ENCODE results near the gene CEPT1. TPM values are rescaled to one million over a fixed set of nuclear protein-coding genes. Genes with fewer than 3 reads are reported as not detected.

The CEPT1 gene
- total RNA-seq, 1 experiment from 2014 or later, result 34.2 TPM

DNA sequence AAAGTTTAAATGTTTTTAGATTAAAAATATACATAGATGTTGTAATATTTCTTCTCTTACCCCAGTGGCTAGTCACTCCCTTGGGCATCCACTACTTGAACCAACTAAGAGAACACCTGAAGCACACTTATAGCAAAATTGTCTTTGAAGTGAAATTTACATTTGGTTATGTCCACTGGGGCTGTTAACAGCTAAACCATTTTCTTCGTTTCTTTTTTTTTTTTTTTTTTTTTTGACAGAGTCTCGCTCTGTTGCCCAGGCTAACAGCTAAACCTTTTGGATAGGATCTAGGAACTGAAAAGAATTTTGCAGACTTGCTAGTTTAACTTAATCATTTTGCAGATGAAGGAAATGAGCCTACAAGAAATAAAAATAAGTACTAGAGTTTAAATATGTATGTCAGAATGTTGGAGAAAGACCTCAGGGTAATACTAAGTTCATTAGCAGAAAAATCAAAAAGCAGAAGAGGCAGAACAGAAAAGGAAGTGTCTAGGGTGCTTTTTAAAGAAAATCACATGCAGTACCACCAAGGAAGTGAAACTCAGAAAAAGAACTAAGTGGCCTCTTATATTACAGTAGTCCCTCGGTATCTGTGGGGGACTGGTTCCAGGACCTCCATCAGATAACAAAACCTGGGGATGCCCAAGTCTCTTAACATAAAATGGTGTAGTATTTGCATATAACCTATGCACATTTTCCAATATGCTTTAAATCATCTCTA is 11.9 kb upstream of the CEPT1 start:
- CTCF ChIA-PET, result interaction anchor here (0.6 kb wide), 1 partner anchor 136 kb away, joined by 3 read pairs; no protein-coding TSS in a partner anchor
- intact Hi-C loops (cut with micrococcal nuclease), result no loop called here

More for the DNA sequence above, 11.9 kb upstream of the CEPT1 start:
- Histone ChIP-seq H4K20me1 (ENCODE audit: insufficient read depth) (no peaks in the 10 kb centered on the region), H3K4me3 (replicated peaks in 1 of 2; ENCODE audit: low read depth in 1 of 2, low read length in 2 of 2) (no peak overlapping the region), H3K9me3 (ENCODE audit: control insufficient read depth in 1 of 2, insufficient read depth in 1 of 2, low read depth in 1 of 2, low read length in 2 of 2) (no peaks in the 10 kb centered on the region), H3K79me2 (ENCODE audit: insufficient read depth, low read length) (no peaks in the 10 kb centered on the region), H3K36me3 (ENCODE audit: control insufficient read depth in 1 of 2, insufficient read depth in 2 of 2, low read length in 2 of 2) (peaks cover 5 to 17% of the 10 kb centered on the region in 2 experiments; a peak in 2 of 4 replicates), H3K4me1 (ENCODE audit: control insufficient read depth in 1 of 2, insufficient read depth in 2 of 2, low read length in 2 of 2) (no peaks in the 10 kb centered on the region), H3K4me2 (ENCODE audit: low read length) (no peak overlapping the region), H3K9ac (ENCODE audit: low read length) (no peak overlapping the region), H2AFZ (ENCODE audit: low read depth, low read length, poor library complexity, severe bottlenecking) (no peak overlapping the region), H3K27ac (ENCODE audit: low read depth, low read length) (no peak overlapping the region), H3K9me2 (ENCODE audit: insufficient read depth) (no peaks in the 10 kb centered on the region), H3K27me3 (ENCODE audit: insufficient read depth, low read length) (no peaks in the 10 kb centered on the region)
- DNase-seq (ENCODE audit: low read depth, low spot score), result no peak
- ChIA-PET RAD21 (ENCODE audit: low non-redundant PET in 1 of 2, low total read pairs in 2 of 2, uncharacterized antibody in 2 of 2, unreplicated experiment in 2 of 2) (no interaction called here), POLR2A (no interaction called here)
- BruUV-seq (replicated peaks), result no TSS peak
- TF ChIP-seq ZFX (IDR thresholded peaks at IDR 0.05) (no peak), POLR2AphosphoS5 (IDR thresholded peaks at IDR 0.05; ENCODE audit: low read depth, low read length) (no peak), SRF (IDR thresholded peaks at IDR 0.05; ENCODE audit: low read depth) (no peak), EZH2phosphoT487 (IDR thresholded peaks at IDR 0.05; ENCODE audit: borderline replicate concordance) (no peak), FOSL1 (IDR thresholded peaks at IDR 0.05; ENCODE audit: low read depth) (no peak)
- TF ChIP-seq, protein P1, sequence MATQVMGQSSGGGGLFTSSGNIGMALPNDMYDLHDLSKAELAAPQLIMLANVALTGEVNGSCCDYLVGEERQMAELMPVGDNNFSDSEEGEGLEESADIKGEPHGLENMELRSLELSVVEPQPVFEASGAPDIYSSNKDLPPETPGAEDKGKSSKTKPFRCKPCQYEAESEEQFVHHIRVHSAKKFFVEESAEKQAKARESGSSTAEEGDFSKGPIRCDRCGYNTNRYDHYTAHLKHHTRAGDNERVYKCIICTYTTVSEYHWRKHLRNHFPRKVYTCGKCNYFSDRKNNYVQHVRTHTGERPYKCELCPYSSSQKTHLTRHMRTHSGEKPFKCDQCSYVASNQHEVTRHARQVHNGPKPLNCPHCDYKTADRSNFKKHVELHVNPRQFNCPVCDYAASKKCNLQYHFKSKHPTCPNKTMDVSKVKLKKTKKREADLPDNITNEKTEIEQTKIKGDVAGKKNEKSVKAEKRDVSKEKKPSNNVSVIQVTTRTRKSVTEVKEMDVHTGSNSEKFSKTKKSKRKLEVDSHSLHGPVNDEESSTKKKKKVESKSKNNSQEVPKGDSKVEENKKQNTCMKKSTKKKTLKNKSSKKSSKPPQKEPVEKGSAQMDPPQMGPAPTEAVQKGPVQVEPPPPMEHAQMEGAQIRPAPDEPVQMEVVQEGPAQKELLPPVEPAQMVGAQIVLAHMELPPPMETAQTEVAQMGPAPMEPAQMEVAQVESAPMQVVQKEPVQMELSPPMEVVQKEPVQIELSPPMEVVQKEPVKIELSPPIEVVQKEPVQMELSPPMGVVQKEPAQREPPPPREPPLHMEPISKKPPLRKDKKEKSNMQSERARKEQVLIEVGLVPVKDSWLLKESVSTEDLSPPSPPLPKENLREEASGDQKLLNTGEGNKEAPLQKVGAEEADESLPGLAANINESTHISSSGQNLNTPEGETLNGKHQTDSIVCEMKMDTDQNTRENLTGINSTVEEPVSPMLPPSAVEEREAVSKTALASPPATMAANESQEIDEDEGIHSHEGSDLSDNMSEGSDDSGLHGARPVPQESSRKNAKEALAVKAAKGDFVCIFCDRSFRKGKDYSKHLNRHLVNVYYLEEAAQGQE (IDR thresholded peaks at IDR 0.05; ENCODE audit: low read depth), result no peak
- TF ChIP-seq, protein P2, sequence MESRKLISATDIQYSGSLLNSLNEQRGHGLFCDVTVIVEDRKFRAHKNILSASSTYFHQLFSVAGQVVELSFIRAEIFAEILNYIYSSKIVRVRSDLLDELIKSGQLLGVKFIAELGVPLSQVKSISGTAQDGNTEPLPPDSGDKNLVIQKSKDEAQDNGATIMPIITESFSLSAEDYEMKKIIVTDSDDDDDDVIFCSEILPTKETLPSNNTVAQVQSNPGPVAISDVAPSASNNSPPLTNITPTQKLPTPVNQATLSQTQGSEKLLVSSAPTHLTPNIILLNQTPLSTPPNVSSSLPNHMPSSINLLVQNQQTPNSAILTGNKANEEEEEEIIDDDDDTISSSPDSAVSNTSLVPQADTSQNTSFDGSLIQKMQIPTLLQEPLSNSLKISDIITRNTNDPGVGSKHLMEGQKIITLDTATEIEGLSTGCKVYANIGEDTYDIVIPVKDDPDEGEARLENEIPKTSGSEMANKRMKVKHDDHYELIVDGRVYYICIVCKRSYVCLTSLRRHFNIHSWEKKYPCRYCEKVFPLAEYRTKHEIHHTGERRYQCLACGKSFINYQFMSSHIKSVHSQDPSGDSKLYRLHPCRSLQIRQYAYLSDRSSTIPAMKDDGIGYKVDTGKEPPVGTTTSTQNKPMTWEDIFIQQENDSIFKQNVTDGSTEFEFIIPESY (IDR thresholded peaks at IDR 0.05; ENCODE audit: extremely low read depth, insufficient replicate concordance, low read length), result no peak
- TF ChIP-seq, protein P3, sequence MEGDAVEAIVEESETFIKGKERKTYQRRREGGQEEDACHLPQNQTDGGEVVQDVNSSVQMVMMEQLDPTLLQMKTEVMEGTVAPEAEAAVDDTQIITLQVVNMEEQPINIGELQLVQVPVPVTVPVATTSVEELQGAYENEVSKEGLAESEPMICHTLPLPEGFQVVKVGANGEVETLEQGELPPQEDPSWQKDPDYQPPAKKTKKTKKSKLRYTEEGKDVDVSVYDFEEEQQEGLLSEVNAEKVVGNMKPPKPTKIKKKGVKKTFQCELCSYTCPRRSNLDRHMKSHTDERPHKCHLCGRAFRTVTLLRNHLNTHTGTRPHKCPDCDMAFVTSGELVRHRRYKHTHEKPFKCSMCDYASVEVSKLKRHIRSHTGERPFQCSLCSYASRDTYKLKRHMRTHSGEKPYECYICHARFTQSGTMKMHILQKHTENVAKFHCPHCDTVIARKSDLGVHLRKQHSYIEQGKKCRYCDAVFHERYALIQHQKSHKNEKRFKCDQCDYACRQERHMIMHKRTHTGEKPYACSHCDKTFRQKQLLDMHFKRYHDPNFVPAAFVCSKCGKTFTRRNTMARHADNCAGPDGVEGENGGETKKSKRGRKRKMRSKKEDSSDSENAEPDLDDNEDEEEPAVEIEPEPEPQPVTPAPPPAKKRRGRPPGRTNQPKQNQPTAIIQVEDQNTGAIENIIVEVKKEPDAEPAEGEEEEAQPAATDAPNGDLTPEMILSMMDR (IDR thresholded peaks at IDR 0.05 in 2 of 3, conservative IDR thresholded peaks at IDR 0.05 in 1 of 3; ENCODE audit: borderline replicate concordance in 1 of 3, insufficient read depth in 1 of 3, low read depth in 2 of 3, low read length in 2 of 3), result no peak
- ATAC-seq, result no peak
